HG02798 (cell line): ENCODE results near the gene PNKD.
A peak's percentile ranks its signal among the peaks of the same experiment; 100 is the strongest.

ENCODE experiments used
- ATAC-seq: cut with Tn5 transposase; IDR thresholded peaks from one replicate; pipeline ENCODE4 v1.9.1; 2021; ENCODE audit warnings: mild to moderate bottlenecking; ENCODE audit not compliant: unreplicated experiment, poor library complexity

Gene PNKD

DNA sequence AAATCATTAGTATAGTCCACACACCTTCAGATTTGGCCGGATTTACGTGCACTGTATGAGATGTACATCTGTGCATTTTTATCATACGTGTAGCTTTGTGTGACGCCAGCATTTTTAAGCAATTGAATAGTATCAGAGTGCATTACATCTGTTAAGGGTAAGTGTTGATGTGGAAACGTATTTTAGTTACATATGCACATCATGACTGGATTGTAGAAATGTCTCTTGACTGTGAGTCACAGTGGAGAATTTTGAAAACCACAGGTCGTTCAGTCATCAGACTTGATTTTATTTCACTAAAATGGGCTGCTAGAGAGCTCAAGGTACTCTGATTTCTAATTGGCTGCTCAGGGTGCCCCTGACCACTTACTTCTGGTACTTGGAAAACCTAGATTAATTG lies 14.9 kb upstream of the PNKD start:
- no peak for ATAC-seq

DNA sequence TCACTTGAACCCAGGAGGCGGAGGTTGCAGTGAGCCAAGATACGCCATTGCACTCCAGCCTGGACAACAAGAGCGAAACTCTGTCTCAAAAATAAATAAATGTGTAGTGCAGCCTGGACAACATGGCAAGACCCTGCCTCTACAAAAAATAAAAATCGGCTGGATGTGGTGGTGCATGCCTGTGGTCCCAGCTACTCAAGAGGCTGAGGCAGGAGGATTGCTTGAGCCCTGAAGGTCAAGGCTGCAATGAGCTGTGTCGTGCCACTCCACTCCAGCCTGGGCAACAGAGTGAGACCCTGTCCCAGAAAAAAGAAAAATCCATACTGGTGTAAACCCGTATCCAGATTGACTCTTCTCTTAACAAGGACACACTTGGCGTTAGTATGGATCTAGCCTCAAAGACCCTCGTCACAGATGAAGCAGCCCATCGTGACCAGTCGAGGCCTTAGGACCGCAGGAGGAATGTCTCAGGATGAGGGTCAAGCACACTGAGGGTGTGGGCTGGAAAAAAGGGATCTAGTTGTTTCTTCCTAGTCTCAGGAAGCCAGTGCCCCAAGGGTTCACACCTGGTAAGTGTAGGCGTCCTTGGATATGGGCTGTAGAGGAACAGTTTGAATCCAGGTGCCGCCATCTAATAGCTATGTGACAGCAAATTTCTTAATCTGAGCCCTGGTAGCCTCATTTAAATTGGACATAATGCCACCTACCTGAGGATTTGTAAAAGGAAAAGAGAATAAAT lies 13.5 kb upstream of the PNKD start:
- no peak for ATAC-seq

DNA sequence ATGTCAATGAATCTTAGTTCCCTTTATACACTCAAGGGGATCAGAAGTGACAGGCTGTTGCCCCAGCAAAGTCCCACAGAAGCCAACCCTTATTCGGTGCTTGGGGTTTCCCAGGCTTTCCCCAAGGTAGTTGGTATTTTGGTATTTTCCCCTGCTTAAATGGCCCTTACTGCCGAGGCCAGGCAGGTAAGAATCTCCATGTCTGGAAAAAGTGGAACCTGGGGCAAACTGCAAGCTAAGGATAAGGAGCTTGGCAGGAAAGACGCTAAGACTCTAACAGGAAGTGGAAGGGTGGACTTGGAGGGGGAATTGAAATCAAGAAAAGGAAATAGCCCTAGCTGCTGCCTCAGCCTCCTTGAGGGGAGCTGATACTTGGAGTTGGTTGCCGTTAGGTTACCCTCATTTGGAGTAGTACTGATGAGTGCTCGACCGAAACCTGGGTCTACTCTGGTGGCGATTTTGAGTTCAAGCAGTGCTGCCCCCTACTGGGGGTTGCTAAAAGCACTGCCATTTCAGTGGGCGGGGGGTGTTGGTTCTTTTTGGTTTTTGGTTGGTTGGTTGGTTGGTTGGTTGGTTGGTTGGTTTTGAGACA lies 12.8 kb upstream of the PNKD start:
- ATAC-seq: peak; percentile 62

DNA sequence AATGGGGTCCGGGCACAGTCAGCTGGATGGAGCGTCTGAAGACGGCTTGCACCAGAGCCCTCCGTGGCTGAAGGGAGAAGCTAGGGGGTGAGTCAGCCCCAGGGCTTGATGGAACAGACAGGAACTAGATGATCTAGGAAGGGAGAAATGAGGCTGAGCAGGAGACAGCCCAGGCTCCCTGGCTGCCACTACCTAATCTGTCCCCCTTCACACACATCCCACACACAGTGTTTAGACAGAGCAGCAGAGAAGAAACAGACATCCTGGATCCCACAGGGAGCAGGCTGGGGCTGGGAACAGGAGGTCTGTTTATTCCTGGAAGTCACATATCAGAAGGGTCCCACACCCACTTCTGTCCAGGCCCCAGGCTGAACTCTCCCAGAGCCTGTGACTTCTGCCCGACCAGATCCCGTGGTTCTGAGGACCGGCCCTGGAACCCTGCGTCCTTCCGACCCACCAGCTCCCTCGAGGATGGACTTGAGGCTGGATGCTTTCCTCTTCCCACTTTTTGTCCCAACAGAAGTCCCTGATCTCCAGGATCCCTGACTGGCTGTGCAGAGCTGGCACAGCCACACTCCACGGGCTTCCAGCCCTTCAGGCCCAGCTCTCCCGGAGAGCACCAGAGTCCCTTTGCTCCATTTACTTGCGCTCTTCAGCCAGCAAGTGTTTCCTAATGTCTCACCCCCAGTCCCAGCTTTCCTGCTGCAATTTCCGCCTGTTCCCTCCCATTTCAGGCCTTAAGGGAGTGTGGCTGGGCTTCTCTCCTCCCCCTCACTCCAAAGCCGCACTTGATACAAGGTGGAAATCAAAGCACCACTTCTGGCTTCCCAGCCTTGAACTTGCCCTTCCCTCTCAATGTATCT lies 11.0 kb upstream of the PNKD start:
- no peak for ATAC-seq

DNA sequence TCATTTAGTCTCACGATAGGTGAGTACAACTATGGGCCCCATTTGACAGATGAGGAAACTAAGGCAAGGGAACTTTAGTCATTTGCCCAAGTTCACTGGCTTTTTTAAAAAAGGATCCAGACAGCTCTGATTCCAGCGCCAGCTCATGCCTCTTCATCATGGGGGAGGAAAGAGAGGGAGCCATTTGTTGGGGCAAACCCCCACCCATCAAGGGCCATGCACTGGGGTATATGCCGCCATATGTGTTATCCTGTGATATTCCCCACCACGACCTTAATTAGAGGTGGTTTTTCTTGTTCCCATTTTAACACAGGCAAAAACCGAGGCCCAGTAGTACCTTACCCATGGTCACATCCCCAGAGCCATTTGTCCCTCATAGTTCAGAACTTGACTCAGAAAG lies 10.2 kb upstream of the PNKD start:
- ATAC-seq: no peak

DNA sequence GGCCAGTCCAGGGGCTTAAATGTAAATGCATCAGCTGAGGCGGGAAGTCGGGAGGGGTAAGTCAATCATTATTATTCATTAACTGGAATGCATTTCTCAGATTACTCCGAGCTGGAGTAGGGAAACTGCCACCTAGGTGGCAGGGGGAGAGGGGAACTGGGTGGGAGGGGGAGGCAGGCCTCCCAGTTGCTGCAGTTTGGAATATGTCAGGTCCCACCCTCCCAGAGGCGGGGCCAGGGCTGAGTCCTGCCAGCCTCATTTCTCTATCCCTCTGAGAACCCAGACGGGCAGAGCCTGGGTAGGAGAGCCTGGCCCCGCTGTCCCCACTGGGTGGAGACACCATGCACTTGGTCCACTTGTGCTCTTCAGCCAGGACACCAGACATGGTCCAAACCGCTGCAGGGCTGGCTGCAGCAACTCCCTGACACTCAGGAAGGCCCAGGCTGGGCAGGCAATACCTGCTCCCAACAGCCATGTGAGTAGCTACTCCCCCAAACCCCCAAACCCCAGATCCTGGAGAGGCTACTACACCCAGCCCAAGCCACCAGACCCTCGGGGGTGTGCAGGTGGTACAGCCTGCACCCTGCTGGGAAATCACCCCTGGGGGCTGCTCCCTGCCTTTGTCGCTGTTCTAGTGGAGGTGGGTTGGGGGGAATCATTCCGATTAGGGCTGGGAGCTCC lies 9.4 kb upstream of the PNKD start, which contains the start of gene GPBAR1:
Gene GPBAR1 (plus strand): TSS at position 274 of the 681 bp plus-strand sequence. CDS start 1,710 bp downstream, outside the sequence.
- no peak for ATAC-seq

DNA sequence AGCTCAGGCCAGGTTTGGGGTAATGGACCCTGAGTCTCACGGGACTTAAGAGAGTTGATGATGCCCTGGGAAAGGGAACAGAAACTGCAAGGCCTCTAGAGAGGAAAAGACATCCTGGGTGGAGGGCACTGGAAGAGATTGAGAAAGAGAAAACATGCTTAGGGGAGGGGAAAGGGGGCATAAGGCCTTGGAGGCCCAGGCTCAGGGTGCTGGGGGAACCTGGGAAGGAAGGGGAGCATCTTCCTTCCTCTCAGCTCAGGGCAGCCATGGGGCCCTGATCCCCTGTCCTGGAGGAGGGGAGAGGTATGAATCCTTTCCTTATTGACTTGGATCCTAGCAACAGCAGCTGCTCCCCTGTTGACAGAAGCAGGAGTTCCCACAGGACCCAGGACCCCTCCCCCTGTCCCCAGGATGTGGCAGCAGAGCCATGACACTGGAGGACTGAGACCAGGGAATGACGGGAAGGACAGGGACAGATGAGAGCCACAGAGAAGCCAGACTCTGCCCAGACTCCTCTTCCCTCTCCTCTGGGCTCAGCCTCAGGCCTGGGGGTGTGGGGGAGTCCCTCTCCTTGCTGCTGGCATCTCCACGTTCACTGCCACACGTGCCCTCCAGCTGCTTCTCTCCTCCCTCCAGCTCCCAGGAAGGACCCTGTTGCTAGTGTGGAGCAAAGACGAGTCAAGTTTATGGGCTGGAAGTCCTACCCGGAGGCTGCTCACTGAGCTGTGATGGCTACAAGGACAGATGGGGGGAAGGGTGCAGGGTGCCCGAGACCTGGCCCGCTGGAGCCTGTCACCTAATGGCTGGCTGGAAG lies 8.7 kb upstream of the PNKD start:
- no peak for ATAC-seq

DNA sequence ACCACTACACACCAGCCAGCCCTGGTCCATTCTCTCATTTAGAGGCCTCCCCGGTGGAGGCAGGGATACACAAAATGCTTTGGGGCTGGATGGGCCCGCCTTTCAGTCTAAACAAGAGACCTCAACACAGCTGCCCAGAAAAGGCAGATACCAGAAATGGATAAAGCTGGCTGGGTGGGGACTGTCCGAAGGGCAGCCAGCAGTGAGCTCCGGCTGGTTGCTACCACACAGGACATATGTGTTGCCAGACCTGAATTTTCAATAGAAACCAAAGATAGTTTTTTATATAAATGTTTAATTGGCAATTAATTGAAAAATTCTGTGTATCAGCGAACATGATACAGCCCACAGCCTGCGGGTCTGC lies 8.1 kb upstream of the PNKD start:
- ATAC-seq: no peak

DNA sequence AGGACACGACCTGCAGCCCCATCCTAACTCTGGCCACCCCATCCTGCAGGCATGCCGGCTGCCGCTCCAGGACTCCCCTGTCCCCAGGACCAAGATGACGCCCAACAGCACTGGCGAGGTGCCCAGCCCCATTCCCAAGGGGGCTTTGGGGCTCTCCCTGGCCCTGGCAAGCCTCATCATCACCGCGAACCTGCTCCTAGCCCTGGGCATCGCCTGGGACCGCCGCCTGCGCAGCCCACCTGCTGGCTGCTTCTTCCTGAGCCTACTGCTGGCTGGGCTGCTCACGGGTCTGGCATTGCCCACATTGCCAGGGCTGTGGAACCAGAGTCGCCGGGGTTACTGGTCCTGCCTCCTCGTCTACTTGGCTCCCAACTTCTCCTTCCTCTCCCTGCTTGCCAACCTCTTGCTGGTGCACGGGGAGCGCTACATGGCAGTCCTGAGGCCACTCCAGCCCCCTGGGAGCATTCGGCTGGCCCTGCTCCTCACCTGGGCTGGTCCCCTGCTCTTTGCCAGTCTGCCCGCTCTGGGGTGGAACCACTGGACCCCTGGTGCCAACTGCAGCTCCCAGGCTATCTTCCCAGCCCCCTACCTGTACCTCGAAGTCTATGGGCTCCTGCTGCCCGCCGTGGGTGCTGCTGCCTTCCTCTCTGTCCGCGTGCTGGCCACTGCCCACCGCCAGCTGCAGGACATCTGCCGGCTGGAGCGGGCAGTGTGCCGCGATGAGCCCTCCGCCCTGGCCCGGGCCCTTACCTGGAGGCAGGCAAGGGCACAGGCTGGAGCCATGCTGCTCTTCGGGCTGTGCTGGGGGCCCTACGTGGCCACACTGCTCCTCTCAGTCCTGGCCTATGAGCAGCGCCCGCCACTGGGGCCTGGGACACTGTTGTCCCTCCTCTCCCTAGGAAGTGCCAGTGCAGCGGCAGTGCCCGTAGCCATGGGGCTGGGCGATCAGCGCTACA lies 7.4 kb upstream of the PNKD start:
- no peak for ATAC-seq

DNA sequence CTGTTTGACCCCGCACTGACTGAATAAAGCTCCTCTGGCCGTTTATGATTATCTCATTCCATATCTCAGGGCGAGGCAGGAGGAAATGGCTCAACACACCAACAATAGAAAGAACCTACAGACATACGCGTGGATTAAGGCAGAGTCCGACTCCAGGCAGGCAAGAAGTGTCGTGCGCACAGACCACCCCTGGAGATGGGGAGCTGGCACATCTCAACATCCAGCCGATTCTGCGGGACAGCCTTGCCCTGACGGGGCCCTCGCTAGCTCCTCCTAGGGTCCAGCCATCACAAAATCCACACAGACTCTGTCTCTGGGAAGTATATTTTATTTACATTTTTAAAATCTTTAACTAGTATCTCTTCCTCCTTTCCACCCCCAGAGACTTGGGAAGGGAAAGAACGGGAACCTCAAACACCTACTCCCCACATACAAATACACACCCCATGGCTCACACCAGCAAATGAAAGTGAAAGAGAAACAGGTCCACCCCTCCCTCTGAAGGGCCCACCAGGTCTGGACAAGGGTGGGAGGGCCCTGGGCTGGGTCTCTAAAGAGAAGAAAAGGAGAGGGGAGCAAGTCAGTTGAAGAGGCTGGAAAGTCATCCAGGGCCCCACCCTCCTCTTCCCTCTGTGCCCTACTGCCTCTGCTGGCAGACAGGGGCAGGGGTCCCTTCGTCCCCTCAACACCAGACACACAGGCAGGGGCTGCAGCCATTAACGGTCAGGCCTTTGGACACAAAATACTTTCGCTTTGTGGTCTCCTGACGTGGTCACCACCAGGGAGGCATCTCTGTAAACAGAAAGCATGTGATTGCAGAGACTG lies 6.3 kb upstream of the PNKD start:
- ATAC-seq: no peak

DNA sequence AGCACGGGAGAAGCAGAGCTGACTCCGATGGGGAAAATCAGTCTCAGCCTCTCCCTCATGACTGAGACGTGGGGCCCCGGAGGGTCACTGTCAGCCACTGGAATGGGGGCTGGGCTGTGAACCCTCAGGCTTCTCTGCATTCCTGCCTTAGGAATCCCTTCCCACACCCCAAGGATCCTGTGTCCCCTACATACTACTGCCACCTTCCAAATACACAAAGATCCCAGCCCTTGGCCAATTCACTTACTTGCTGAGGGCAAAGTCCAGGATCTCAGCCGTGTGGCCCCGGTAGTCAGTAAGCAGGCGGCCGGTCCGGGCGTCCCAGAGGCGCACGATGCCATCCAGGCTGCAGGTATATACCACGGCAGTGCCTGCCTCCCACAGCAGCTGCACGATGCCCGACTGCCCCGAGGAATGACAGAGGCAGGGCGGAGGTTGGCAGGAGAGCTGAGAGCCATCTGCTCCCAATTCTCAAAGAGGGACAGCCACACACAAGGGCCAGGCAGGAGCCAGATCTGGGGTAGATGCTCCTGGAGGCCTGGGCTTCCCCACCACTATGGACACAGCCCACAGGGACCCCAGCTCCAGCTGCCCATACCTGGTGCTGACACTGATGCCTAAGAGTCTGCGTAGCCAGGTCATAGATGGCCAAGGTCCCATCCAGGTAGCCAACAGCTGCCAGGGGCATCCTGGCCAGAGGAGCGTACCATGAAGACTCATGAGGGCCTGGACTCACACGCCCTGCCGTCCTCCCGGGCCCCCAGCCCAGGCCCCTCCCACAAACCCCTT lies 5.4 kb upstream of the PNKD start:
- ATAC-seq: no peak

DNA sequence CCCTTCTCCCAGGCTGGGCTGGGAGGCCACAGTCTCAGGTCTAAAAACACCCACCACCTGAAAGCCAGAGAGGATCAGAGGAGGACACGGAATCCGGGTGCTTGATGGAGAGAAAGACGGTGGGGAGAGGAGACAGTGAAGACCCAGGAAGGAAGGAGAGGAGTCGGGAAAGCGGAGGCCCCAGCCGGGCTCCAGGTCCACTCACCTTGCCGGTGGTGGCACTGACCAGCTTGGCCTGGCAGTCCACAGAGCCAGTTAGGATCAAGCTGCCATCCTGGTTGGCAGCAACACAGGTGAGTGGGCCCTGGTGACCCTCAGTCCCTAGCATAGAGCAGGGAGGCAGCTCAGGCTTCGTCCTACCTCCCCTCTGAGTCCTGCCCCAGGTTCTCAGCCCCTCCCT lies 4.7 kb upstream of the PNKD start:
- no peak for ATAC-seq

DNA sequence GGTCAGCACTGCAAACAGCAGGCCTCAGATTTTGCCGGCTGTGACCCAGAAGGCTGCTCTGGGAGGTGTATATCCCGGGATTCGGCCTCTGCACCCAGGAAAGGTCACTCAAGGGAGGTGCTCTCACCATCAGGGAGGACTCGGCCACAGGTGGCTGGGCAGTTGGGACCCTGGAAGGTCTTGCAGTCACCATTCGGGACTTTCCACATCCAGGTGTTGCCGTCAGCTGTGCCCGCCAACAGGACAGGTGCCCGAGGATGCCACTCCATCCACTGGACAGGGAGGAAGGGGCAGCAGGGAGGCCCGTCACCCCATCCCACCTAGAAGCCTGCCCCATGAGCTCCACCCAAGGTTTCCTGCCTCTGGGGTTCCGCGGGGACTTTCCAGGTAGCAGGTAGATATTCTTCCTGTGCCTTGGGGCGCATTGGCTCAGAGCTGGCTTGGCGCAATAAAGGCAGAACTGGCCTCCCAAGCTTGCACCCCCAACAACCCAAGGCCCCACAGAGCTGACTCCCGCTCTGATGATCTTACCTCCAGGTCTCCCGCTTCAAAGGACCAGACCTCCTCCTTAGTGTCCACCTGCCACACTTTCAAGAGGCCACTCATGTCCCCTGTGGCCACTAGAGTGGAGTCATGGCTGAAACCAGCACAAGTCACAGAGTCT lies 3.9 kb upstream of the PNKD start:
- ATAC-seq: no peak

DNA sequence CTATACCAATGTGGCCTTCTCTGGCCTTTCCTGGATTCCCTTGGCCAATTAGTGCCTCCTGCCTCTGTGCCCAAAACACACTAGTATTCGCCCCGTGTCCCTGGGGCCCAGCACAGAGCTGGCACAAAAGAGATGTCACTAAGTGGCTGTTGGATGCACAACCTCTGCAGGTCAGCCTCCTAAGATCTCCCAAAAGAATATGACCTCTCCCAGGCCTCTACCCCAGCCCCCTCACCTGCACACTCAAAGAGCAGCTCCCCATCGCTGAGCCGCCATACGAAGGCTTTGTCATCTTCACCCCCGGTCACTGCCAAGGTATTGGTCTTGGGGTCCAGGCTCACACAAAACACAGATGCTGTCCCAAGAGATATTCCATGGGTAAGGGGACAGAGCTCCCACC lies 3.1 kb upstream of the PNKD start:
- no peak for ATAC-seq

DNA sequence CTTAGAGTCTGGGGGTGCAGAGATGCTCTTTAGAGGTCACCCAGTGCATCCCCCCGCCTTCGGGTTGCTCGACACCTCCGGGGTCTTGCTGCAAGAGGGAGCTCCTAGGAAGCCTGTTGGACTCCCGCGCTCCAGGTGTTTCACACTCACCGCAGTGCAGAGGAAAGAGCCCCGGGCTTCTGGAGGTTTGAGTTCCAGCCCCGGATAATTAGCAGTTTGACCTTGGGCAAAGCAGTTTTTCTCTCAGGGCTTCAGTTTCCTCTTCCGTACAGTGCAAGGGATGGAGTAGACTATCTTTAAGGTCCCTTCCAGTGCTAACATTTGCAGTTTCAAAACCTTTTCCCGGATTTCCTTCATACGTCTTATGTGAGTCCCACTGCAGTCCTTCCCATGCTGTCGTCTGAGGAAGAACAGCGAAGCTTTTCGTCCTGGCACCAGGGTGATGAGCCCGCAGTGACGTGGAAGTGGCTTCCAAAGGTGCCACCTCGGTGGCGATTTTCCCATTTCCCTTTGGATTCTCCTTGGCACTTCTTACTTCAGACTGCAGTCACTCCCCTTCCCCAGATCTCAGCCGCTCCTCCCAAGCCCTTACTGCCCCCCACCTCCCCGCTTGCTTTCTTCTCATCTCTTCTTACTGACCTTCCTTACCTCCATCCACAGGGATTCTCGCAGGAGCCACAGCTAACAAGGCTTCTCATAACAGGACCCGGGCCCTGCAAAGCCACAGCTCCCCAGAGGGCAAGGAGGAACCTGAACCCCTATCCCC lies 585 bp downstream of the PNKD start:
- ATAC-seq: no peak

DNA sequence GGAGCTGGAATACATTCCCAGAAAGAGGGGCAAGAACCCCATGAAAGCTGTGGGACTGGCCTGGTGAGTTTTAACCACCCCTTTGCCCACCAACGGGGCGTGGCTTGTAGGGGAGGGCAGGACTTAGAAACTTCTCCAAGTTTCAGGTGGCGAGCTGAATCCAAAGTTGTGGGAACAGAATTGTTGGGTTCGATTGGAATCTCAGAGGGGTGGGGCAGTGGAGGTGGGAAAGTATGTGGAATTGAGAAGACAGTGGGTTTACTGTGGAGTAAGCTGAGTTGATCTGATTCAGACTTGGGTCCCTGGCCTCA lies 1.1 kb downstream of the PNKD start:
- no peak for ATAC-seq
